OCI-LY7 (cell line): ENCODE results near the gene CLEC4G. TPM values are rescaled to one million over a fixed set of nuclear protein-coding genes. Genes with fewer than 3 reads are reported as not detected.
"Not testable (repeated sequence)": the region's sequence is repeated elsewhere in the genome, so short reads cannot be mapped to it uniquely, and the experiment has no call there.

Experiments used
- BruUV-seq: library from RNA; stranded (reverse); fragments of 400-500 nt; replicated peaks from 2 replicates; lab custom pipeline; 2021; lab: Mats Ljungman, UMichigan
- CTCF ChIA-PET: fragments of 300-600 bp; sonication (Branson Sonifier 250); formaldehyde crosslinking; loops from one replicate; lab custom pipeline; 2022; ENCODE audit warnings: antibody characterized with exemption; ENCODE audit not compliant: unreplicated experiment; lab: Charles Lee
- POLR2A ChIA-PET: fragments of 300-600 bp; sonication (Branson Sonifier 250); formaldehyde crosslinking; loops from one replicate; lab custom pipeline; 2022; ENCODE audit warnings: antibody characterized with exemption; lab: Charles Lee
- DNase-seq: peaks from one replicate; pipeline ENCODE4 v3.0.0-alpha.2; 2015; ENCODE audit warnings: low spot score
- H2AFZ ChIP-seq: fragments of 200-600 bp; sonication (generic), shearing (Covaris generic); 2 replicates; pipeline ENCODE4 v1.6.1; 2014; ENCODE audit warnings: mild to moderate bottlenecking, antibody characterized with exemption, low read length, moderate library complexity
- H3K27ac ChIP-seq: fragments of 200-600 bp; sonication (generic); 2 replicates; pipeline ENCODE4 v1.5.1; 2014; ENCODE audit warnings: mixed run types, low read depth, mild to moderate bottlenecking, moderate library complexity, low read length, inconsistent platforms; ENCODE audit not compliant: poor library complexity, severe bottlenecking
- H3K36me3 ChIP-seq: fragments of 200-600 bp; sonication (generic); 2 replicates; pipeline ENCODE4 v1.6.1; 2014; ENCODE audit warnings: mild to moderate bottlenecking, antibody characterized with exemption, low read length, moderate library complexity, mixed read lengths; ENCODE audit not compliant: insufficient read depth
- H3K4me1 ChIP-seq: fragments of 200-600 bp; sonication (generic); 2 replicates; pipeline ENCODE4 v1.5.1; 2014; ENCODE audit warnings: mild to moderate bottlenecking, low read length; ENCODE audit not compliant: insufficient read depth, poor library complexity, severe bottlenecking
- H3K4me2 ChIP-seq: fragments of 200-600 bp; sonication (generic); 2 replicates; pipeline ENCODE4 v1.6.1; 2014; ENCODE audit warnings: mild to moderate bottlenecking, low read length
- H3K4me3 ChIP-seq: fragments of 200-600 bp; sonication (generic); 2 replicates; pipeline ENCODE4 v1.5.1; 2014; ENCODE audit warnings: mild to moderate bottlenecking, low read depth, low read length; ENCODE audit not compliant: poor library complexity, severe bottlenecking
- H3K79me2 ChIP-seq: fragments of 200-600 bp; sonication (generic); 2 replicates; pipeline ENCODE4 v1.6.1; 2016; ENCODE audit warnings: low read depth, mild to moderate bottlenecking, low read length, moderate library complexity, mixed read lengths; ENCODE audit not compliant: insufficient read depth
- H3K9me2 ChIP-seq: fragments of 200-600 bp; sonication (generic); 2 replicates; pipeline ENCODE4 v1.6.1; 2016; ENCODE audit warnings: mild to moderate bottlenecking, low read length, mixed read lengths; ENCODE audit not compliant: insufficient read depth
- H3K9me3 ChIP-seq: fragments of 200-600 bp; sonication (generic); 2 replicates; pipeline ENCODE4 v1.6.1; 2014; ENCODE audit warnings: mild to moderate bottlenecking, mixed run types, low read length, mixed read lengths
- H4K20me1 ChIP-seq: fragments of 200-600 bp; sonication (generic); 2 replicates; pipeline ENCODE4 v1.6.1; 2014; ENCODE audit warnings: mild to moderate bottlenecking, antibody characterized with exemption, low read length, moderate library complexity, mixed read lengths; ENCODE audit not compliant: insufficient read depth
- CTCF ChIP-seq: fragments of 200-600 bp; sonication (generic); conservative IDR thresholded peaks from 2 replicates; pipeline ENCODE4 v1.5.1; 2014; ENCODE audit warnings: mild to moderate bottlenecking, antibody characterized with exemption, low read length, moderate library complexity, mixed read lengths
- EZH2phosphoT487 ChIP-seq: fragments of 200-600 bp; sonication (generic); IDR thresholded peaks from 2 replicates; pipeline ENCODE4 v1.6.1; 2018; ENCODE audit warnings: low read depth, borderline replicate concordance, mild to moderate bottlenecking, mixed run types, antibody characterized with exemption, low read length, moderate library complexity, mixed read lengths
- intact Hi-C: fragments of 100-400 bp; cut with micrococcal nuclease; formaldehyde crosslinking; loops from one replicate; pipeline ENCODE4 v1.10.0; 2022; ENCODE audit not compliant: unreplicated experiment
- total RNA-seq, 2 experiments: library from RNA; depleted of rRNA in 1 of 2; stranded (reverse); fragments of >200 nt in 1 of 2; shearing (Covaris generic) in 1 of 2; gene quantifications; 2 replicates each; pipeline ENCODE4 v1.2.3, GENCODE V29; 2014 to 2022

The CLEC4G gene
- total RNA-seq, 2 experiments from 2014 or later: not detected

- intact Hi-C loops: no loop called here
Observed at GRCh38 chr19:7769171-7769570, 37.3 kb upstream of the CLEC4G start.

GRCh38 chr19:7767487-7767886 is 35.6 kb upstream of the CLEC4G start:
- Histone ChIP-seq H3K27ac (no peak overlapping the region), H3K9me3 (no peaks in the 10 kb centered on the region), H3K9me2 (no peaks in the 10 kb centered on the region), H3K79me2 (no peaks in the 10 kb centered on the region), H3K4me3 (no peak overlapping the region), H3K36me3 (no peaks in the 10 kb centered on the region), H4K20me1 (no peaks in the 10 kb centered on the region), H3K4me1 (no peaks in the 10 kb centered on the region), H2AFZ (no peak overlapping the region), H3K4me2 (no peak overlapping the region)
- intact Hi-C loops: no loop called here
- POLR2A ChIA-PET: no interaction called here
- TF ChIP-seq EZH2phosphoT487 (no peak), CTCF (no peak)
- BruUV-seq: no TSS peak
- CTCF ChIA-PET: no interaction called here
- no peak for DNase-seq

More at GRCh38 chr19:7769171-7769570, 37.3 kb upstream of the CLEC4G start:
- TF ChIP-seq CTCF (no peak), EZH2phosphoT487 (no peak)
- Histone ChIP-seq H3K4me3 (no peak overlapping the region), H3K9me2 (no peaks in the 10 kb centered on the region), H3K9me3 (no peaks in the 10 kb centered on the region), H4K20me1 (no peaks in the 10 kb centered on the region), H3K4me1 (no peaks in the 10 kb centered on the region), H3K27ac (no peak overlapping the region), H3K79me2 (no peaks in the 10 kb centered on the region), H3K36me3 (no peaks in the 10 kb centered on the region), H3K4me2 (no peak overlapping the region), H2AFZ (no peak overlapping the region)
- CTCF ChIA-PET: no interaction called here
- DNase-seq: no peak
- no TSS peak for BruUV-seq
- POLR2A ChIA-PET: no interaction called here

GRCh38 chr19:7766535-7766934 is 34.6 kb upstream of the CLEC4G start:
- TF ChIP-seq CTCF (no peak), EZH2phosphoT487 (no peak)
- no peaks in the 10 kb centered on the region for H3K9me3 ChIP-seq
- ChIA-PET POLR2A (no interaction called here), CTCF (no interaction called here)
- no peak overlapping the region for H3K4me2 ChIP-seq
- no peak overlapping the region for H2AFZ ChIP-seq
- no peak overlapping the region for H3K4me3 ChIP-seq
- intact Hi-C loops: no loop called here
- H3K4me1 ChIP-seq: no peaks in the 10 kb centered on the region
- no peaks in the 10 kb centered on the region for H4K20me1 ChIP-seq
- H3K36me3 ChIP-seq: no peaks in the 10 kb centered on the region
- BruUV-seq: no TSS peak
- H3K9me2 ChIP-seq: no peaks in the 10 kb centered on the region
- H3K27ac ChIP-seq: no peak overlapping the region
- no peaks in the 10 kb centered on the region for H3K79me2 ChIP-seq
- DNase-seq: no peak

GRCh38 chr19:7765043-7765442 is 33.1 kb upstream of the CLEC4G start:
- H2AFZ ChIP-seq, H3K79me2 ChIP-seq, H3K36me3 ChIP-seq, H3K9me2 ChIP-seq, BruUV-seq, H3K27ac ChIP-seq, POLR2A ChIA-PET, CTCF ChIA-PET, DNase-seq, intact Hi-C loops, H3K9me3 ChIP-seq, H3K4me3 ChIP-seq, H4K20me1 ChIP-seq, H3K4me1 ChIP-seq, H3K4me2 ChIP-seq: not testable (repeated sequence)

GRCh38 chr19:7764157-7764556 is 32.2 kb upstream of the CLEC4G start:
- H2AFZ ChIP-seq, H3K36me3 ChIP-seq, H3K79me2 ChIP-seq, H3K9me3 ChIP-seq, DNase-seq, H3K27ac ChIP-seq, POLR2A ChIA-PET, intact Hi-C loops, H3K4me2 ChIP-seq, H3K4me1 ChIP-seq, H4K20me1 ChIP-seq, H3K9me2 ChIP-seq, H3K4me3 ChIP-seq, CTCF ChIA-PET, BruUV-seq: not testable (repeated sequence)
